ENCODE results near the gene OR52I1. TPM values are rescaled to one million over a fixed set of nuclear protein-coding genes. Genes with fewer than 3 reads are reported as not detected.

The OR52I1 gene
- not detected in 5 replicates for total RNA-seq (2022; extraction: Qiagen RNA extraction; ENCODE audit: low read depth)

GRCh38 chr11:4593739-4594138 lies at the start of gene OR52I1:
Gene OR52I1 (plus strand): TSS chr11:4594039. CDS start chr11:4594039, 0 bp downstream.

GRCh38 chr11:4544891-4545290 lies 48.9 kb upstream of the OR52I1 start, which contains the start of gene OR52M1:
Gene OR52M1 (plus strand): TSS chr11:4545191. CDS start chr11:4545191, 0 bp downstream.

GRCh38 chr11:4581443-4581842 lies 12.4 kb upstream of the OR52I1 start, which contains the start of gene OR52I2:
Gene OR52I2 (plus strand): TSS chr11:4581743.

GRCh38 chr11:4607781-4608666 lies 14.2 kb downstream of the OR52I1 start, which contains the start of gene TRIM68:
Gene TRIM68 (minus strand): TSS chr11:4608231. CDS start chr11:4605504, 2,727 bp downstream.

GRCh38 chr11:4636962-4637661 lies 43.3 kb downstream of the OR52I1 start, which contains the start of gene OR51D1:
Gene OR51D1 (plus strand): TSS chr11:4637477. CDS start chr11:4639791, 2,314 bp downstream.

GRCh38 chr11:4643682-4644081 lies 49.8 kb downstream of the OR52I1 start, which contains the start of gene OR51E1:
Gene OR51E1 (plus strand): TSS chr11:4643982. CDS start chr11:4652527, 8,545 bp downstream.

Other genes with a start within 250 kb of the OR52I1 start
- gene OR52B4, start 225.7 kb upstream of the OR52I1 start, total RNA-seq (2022; extraction: Qiagen RNA extraction; ENCODE audit: low read depth), result not detected in 5 replicates
- 16.7 to 21.8 TPM (median 21.2 TPM) in 5 replicates for gene TRIM21, start 200.3 kb upstream of the OR52I1 start, total RNA-seq (2022; extraction: Qiagen RNA extraction; ENCODE audit: low read depth)
- not detected in 5 replicates for gene OR52K2, start 144.7 kb upstream of the OR52I1 start, total RNA-seq (2022; extraction: Qiagen RNA extraction; ENCODE audit: low read depth)
- gene OR52K1, start 111.4 kb upstream of the OR52I1 start, total RNA-seq (2022; extraction: Qiagen RNA extraction; ENCODE audit: low read depth), result not detected in 5 replicates
- gene OR52M1, start 48.8 kb upstream of the OR52I1 start, total RNA-seq (2022; extraction: Qiagen RNA extraction; ENCODE audit: low read depth), result not detected in 5 replicates
- gene OR52I2, start 12.3 kb upstream of the OR52I1 start, total RNA-seq (2022; extraction: Qiagen RNA extraction; ENCODE audit: low read depth), result not detected in 5 replicates
- gene TRIM68, start 14.2 kb downstream of the OR52I1 start, total RNA-seq (2022; extraction: Qiagen RNA extraction; ENCODE audit: low read depth), result 8.7 to 11.7 TPM (median 10.6 TPM) in 5 replicates
- gene OR51D1, start 43.4 kb downstream of the OR52I1 start, total RNA-seq (2022; extraction: Qiagen RNA extraction; ENCODE audit: low read depth), result not detected in 5 replicates
- gene OR51E1, start 49.9 kb downstream of the OR52I1 start, total RNA-seq (2022; extraction: Qiagen RNA extraction; ENCODE audit: low read depth), result not detected in 5 replicates
- gene OR51E2, start 103.8 kb downstream of the OR52I1 start, total RNA-seq (2022; extraction: Qiagen RNA extraction; ENCODE audit: low read depth), result not detected in 5 replicates
- not detected in 5 replicates for gene MMP26, start 110.7 kb downstream of the OR52I1 start, total RNA-seq (2022; extraction: Qiagen RNA extraction; ENCODE audit: low read depth)
- not detected in 5 replicates for gene OR51F1, start 175.9 kb downstream of the OR52I1 start, total RNA-seq (2022; extraction: Qiagen RNA extraction; ENCODE audit: low read depth)
- not detected in 5 replicates for gene OR52R1, start 210.3 kb downstream of the OR52I1 start, total RNA-seq (2022; extraction: Qiagen RNA extraction; ENCODE audit: low read depth)
- gene OR51F2, start 227.3 kb downstream of the OR52I1 start, total RNA-seq (2022; extraction: Qiagen RNA extraction; ENCODE audit: low read depth), result not detected in 5 replicates

Data from A549 treated with DMSO at 1 μM for 4 hours (cell line).